ENCODE data around the gene ADNP2.

- no peak for TF ChIP-seq POLR2A (IDR thresholded peaks at IDR 0.05; ENCODE audit: low read length)
- no peak for TF ChIP-seq GATA1 (IDR thresholded peaks at IDR 0.05; ENCODE audit: low read depth, low read length)
These were observed 68.1 kb downstream of the ADNP2 start for GRCh38 chr18:80177128-80177527.

All from erythroblast (primary cell).